CD4-positive, alpha-beta memory T cell (primary cell): ENCODE results near the gene RAB11FIP3. TPM values are rescaled to one million over a fixed set of nuclear protein-coding genes. Genes with fewer than 3 reads are reported as not detected.
A peak's percentile ranks its signal among the peaks of the same experiment; 100 is the strongest.

Experiments
- CTCF ChIA-PET: fragments of 350-600 bp; sonication (Branson Sonifier 250); formaldehyde crosslinking; loops from one replicate; lab custom pipeline; 2021; ENCODE audit warnings: inconsistent platforms; ENCODE audit not compliant: partially characterized antibody; lab: Charles Lee
- POLR2A ChIA-PET: fragments of 350-600 bp; sonication (Branson Sonifier 250); formaldehyde crosslinking; loops from one replicate; lab custom pipeline; 2021; ENCODE audit not compliant: partially characterized antibody; lab: Charles Lee
- DNase-seq, 5 donors: peaks; one replicate each; pipeline versions ENCODE4 v3.0.0 to v3.0.0-alpha.2; 2020 to 2022; ENCODE audit warnings: mixed read lengths in 1 of 5
- H3K27ac ChIP-seq: one replicate; pipeline ENCODE4 v1.7.0; 2013; ENCODE audit warnings: low read depth, low read length
- H3K27me3 ChIP-seq: 2 replicates; pipeline ENCODE4 v1.7.0; 2013; ENCODE audit warnings: mild to moderate bottlenecking, low read length, moderate library complexity; ENCODE audit not compliant: insufficient read depth
- H3K36me3 ChIP-seq: 2 replicates; pipeline ENCODE4 v1.7.0; 2013; ENCODE audit warnings: mild to moderate bottlenecking, low read length, moderate library complexity; ENCODE audit not compliant: insufficient read depth
- H3K4me1 ChIP-seq: 2 replicates; pipeline ENCODE4 v1.7.0; 2013; ENCODE audit warnings: mild to moderate bottlenecking, low read length, moderate library complexity; ENCODE audit not compliant: insufficient read depth
- H3K4me3 ChIP-seq, 2 donors: one replicate each; pipeline ENCODE4 v1.7.0; 2013; ENCODE audit warnings: low read length in 2 of 2, mild to moderate bottlenecking in 1 of 2
- H3K9me3 ChIP-seq, 2 donors: one replicate each; pipeline ENCODE4 v1.7.0; 2013; ENCODE audit warnings: low read length in 2 of 2, control low read depth in 1 of 2; ENCODE audit not compliant: control insufficient read depth in 1 of 2
- H3K27ac Mint-ChIP-seq, 7 donors: one replicate each; pipeline ENCODE4 v1.8.0; 2020 to 2021; ENCODE audit warnings: mixed read lengths in 7 of 7, mild to moderate bottlenecking in 6 of 7, inconsistent platforms in 3 of 7, moderate library complexity in 3 of 7
- H3K27me3 Mint-ChIP-seq, 2 donors: one replicate each; pipeline ENCODE4 v1.8.0; 2020 to 2021; ENCODE audit warnings: mixed read lengths in 2 of 2
- H3K36me3 Mint-ChIP-seq, 2 donors: one replicate each; pipeline ENCODE4 v1.8.0; 2020 to 2021; ENCODE audit warnings: mixed read lengths in 2 of 2, inconsistent platforms in 1 of 2, mild to moderate bottlenecking in 1 of 2
- H3K4me1 Mint-ChIP-seq, 4 donors: one replicate each; pipeline ENCODE4 v1.8.0; 2020 to 2021; ENCODE audit warnings: mixed read lengths in 4 of 4, mild to moderate bottlenecking in 1 of 4
- H3K4me3 Mint-ChIP-seq, 8 donors: one replicate each; pipeline ENCODE4 v1.8.0; 2020 to 2021; ENCODE audit warnings: mixed read lengths in 8 of 8, mild to moderate bottlenecking in 7 of 8, moderate library complexity in 6 of 8, inconsistent platforms in 3 of 8
- H3K9me3 Mint-ChIP-seq, 8 donors: one replicate each; pipeline ENCODE4 v1.8.0; 2020 to 2021; ENCODE audit warnings: mixed read lengths in 8 of 8, mild to moderate bottlenecking in 5 of 8, inconsistent platforms in 3 of 8, moderate library complexity in 1 of 8
- intact Hi-C: fragments of 100-400 bp; cut with micrococcal nuclease; formaldehyde crosslinking; loops from one replicate; pipeline ENCODE4 v1.15.1; 2023
- polyA plus RNA-seq, 2 donors: library from polyadenylated mRNA; unstranded; fragments of 300-500 nt; fragmentation: Illumina TruSeq; gene quantifications; one replicate each; pipeline ENCODE4 v1.2.3, GENCODE V29; 2021
- total RNA-seq, 2 experiments: library from RNA; stranded (reverse); gene quantifications; one replicate each; pipeline ENCODE4 v1.2.3, GENCODE V29; 2021

RAB11FIP3 gene
- total and polyA plus RNA-seq, 4 experiments from 2014 or later = 0.15 to 42.6 (median 23.2) TPM

- ChIA-PET CTCF (no interaction called here), POLR2A (interaction anchor here (1.0 to 1.2 kb wide), 2 partner anchors 13 to 299 kb away, joined by 4 read pairs; no protein-coding TSS in a partner anchor)
- intact Hi-C loops = no loop called here
Measured at GRCh38 chr16:396199-396598, 29.2 kb upstream of the RAB11FIP3 start.

GRCh38 chr16:396605-397004, 28.8 kb upstream of the RAB11FIP3 start:
- Histone ChIP-seq H3K4me3 (no peak overlapping the region), H3K27ac (no peak overlapping the region), H3K9me3 (no peaks in the 10 kb centered on the region), H3K36me3 (no peaks in the 10 kb centered on the region), H3K4me1 (peaks cover 20% of the 10 kb centered on the region), H3K27me3 (no peaks in the 10 kb centered on the region)
- Mint-ChIP-seq H3K27ac (peak overlapping the region; percentile 82 to 92 (median 90)), H3K4me1 (peaks cover 15 to 39% (median 23%) of the 10 kb centered on the region in 4 donors), H3K36me3 (peaks cover 0 to 4% of the 10 kb centered on the region in 2 donors), H3K27me3 (no peaks in the 10 kb centered on the region), H3K9me3 (peaks cover 0 to 2% (median 0%) of the 10 kb centered on the region in 8 donors), H3K4me3 (peak overlapping the region; percentile 86 to 92 (median 89))
- POLR2A ChIA-PET = interaction anchor here (1.0 to 1.2 kb wide), 2 partner anchors 14 to 299 kb away, joined by 4 read pairs; no protein-coding TSS in a partner anchor
- intact Hi-C loops = no loop called here
- CTCF ChIA-PET = no interaction called here
- no peak for DNase-seq

More at GRCh38 chr16:396199-396598, 29.2 kb upstream of the RAB11FIP3 start:
- H3K4me3 ChIP-seq = no peak overlapping the region
- H3K4me3 Mint-ChIP-seq = peak overlapping the region; percentile 86 to 92 (median 89)
- peaks cover 0 to 4% of the 10 kb centered on the region in 2 donors for H3K36me3 Mint-ChIP-seq
- no peaks in the 10 kb centered on the region for H3K9me3 ChIP-seq
- H3K9me3 Mint-ChIP-seq = peaks cover 0 to 2% (median 0%) of the 10 kb centered on the region in 8 donors
- H3K27me3 ChIP-seq = no peaks in the 10 kb centered on the region
- DNase-seq = no peak
- no peaks in the 10 kb centered on the region for H3K27me3 Mint-ChIP-seq
- H3K4me1 ChIP-seq = peaks cover 20% of the 10 kb centered on the region
- no peaks in the 10 kb centered on the region for H3K36me3 ChIP-seq
- H3K27ac ChIP-seq = no peak overlapping the region
- peaks cover 15 to 39% (median 23%) of the 10 kb centered on the region in 4 donors for H3K4me1 Mint-ChIP-seq
- H3K27ac Mint-ChIP-seq = peak overlapping the region in 5 of 7 donors; percentile 42 to 92 (median 87)

DNA sequence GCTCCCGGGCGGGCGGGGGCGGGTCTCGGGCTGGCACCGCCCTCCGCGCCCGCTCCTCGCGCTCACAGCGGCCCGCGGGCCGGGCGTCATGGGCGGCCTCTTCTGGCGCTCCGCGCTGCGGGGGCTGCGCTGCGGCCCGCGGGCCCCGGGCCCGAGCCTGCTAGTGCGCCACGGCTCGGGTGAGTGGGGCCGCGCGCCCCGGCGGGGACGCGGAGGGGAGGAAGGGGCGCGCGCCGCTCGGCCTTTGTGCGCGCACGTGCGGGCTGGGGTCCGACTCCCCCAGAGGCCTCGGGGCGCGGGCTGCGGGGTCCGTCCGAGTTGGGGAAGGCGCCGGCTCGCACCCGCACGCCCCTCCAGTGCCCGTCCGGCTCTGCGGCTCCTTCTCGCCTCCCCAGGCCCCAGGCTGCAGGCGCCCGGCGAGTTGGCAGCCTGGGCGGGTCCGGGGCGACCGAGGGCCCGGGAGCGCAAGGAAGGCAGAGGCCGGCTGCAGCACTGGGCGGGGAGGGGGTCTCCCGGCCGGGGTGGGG, 28.3 kb upstream of the RAB11FIP3 start, which contains the start of gene NME4:
Gene NME4, plus strand, starts transcription at position 65 of the 527 bp plus-strand sequence. Its CDS starts 24 bp downstream, at position 89.
- Histone ChIP-seq H3K36me3 (no peaks in the 10 kb centered on the region), H3K4me3 (peak within 1 kb of the TSS in 1 of 2 donors; percentile 19), H3K4me1 (peaks cover 20% of the 10 kb centered on the region), H3K27me3 (no peaks in the 10 kb centered on the region), H3K9me3 (no peaks in the 10 kb centered on the region), H3K27ac (no peak within 1 kb of the TSS)
- peak in 3 of 5 donors; percentile 22 to 33 (median 23) for DNase-seq
- Mint-ChIP-seq H3K27ac (peak within 1 kb of the TSS; percentile 84 to 92 (median 90)), H3K36me3 (peaks cover 0 to 4% of the 10 kb centered on the region in 2 donors), H3K27me3 (no peaks in the 10 kb centered on the region), H3K4me3 (peak within 1 kb of the TSS; percentile 86 to 92 (median 89)), H3K9me3 (no peaks in the 10 kb centered on the region), H3K4me1 (peaks cover 12 to 33% (median 18%) of the 10 kb centered on the region in 4 donors)
- POLR2A ChIA-PET = interaction anchor here (1.0 to 1.2 kb wide), 2 partner anchors 13 to 298 kb away, joined by 3 to 4 read pairs; no protein-coding TSS in a partner anchor
- intact Hi-C loops = no loop called here
- CTCF ChIA-PET = no interaction called here

DNA sequence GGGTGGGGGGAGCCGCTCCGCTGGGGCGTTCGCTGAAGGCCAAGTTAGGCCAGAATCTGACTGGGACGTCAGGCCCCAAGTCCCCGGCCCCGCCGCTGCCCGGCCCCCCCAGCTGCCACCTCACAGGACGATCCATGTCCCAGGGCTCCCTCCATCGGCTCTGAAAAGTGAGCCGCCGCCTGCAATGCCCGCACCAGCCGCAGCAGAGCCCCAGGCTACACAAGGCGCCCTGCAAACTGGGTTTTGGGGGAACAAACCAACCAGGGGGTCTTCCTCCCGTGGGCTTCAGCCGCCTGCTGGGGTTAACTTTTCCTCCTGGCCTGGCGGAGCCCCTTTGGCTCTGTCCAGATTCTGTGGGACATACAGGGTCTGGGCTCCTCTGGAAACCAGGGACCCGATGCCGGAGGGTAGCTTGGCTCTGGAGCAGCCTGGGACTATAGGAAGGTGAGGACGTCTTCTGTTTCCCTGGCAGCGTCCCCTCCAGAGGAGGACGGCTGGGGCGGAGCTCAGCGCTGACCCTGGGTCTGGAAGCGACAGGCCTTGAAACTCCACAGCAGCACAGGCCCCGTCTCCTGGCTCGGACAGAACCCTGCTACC, 27.6 kb upstream of the RAB11FIP3 start:
- POLR2A ChIA-PET = interaction anchor here (1.0 kb wide), 1 partner anchor 13 kb away, joined by 3 read pairs; no protein-coding TSS in a partner anchor
- CTCF ChIA-PET = no interaction called here

DNA sequence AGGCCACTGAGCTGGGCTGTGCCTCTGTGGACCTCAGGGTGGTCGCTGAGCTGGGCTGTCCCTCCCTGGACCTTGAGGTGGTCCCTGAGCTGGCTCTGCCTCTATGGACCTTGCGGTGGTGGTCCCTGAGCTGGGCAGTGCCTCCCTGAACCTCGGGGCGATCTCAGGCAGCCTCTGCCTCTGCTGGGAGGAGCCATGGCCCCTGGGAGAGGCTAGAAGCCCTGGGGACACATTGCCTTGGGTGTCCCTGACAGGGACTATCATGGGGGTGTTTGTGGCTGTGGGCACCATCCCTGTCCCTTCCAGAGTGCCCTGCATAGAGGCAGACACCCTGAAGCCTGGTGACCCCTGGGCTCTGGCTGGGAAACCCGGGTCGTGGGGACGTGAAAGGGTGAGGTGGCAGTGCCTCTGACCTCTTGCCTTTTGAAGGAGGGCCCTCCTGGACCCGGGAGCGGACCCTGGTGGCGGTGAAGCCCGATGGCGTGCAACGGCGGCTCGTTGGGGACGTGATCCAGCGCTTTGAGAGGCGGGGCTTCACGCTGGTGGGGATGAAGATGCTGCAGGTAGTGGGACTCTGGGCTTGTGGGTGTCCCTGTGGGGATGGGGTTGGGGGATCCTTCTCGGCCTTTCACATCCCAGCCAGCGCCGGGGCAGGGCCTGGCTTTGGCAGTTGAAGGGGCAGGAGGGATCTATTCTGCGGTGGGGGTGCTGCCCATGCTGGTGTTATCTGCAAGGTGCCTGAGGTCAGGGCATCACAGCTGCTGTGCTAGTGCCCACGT, 26.7 kb upstream of the RAB11FIP3 start:
- Mint-ChIP-seq H3K4me3 (peak overlapping the region; percentile 48 to 77 (median 68)), H3K27ac (peak overlapping the region in 5 of 7 donors; percentile 46 to 91 (median 57)), H3K4me1 (peaks cover 12 to 32% (median 18%) of the 10 kb centered on the region in 4 donors), H3K9me3 (no peaks in the 10 kb centered on the region), H3K36me3 (peaks cover 0 to 4% of the 10 kb centered on the region in 2 donors), H3K27me3 (no peaks in the 10 kb centered on the region)
- Histone ChIP-seq H3K9me3 (no peaks in the 10 kb centered on the region), H3K4me1 (peaks cover 20% of the 10 kb centered on the region), H3K27me3 (no peaks in the 10 kb centered on the region), H3K4me3 (no peak overlapping the region), H3K27ac (no peak overlapping the region), H3K36me3 (no peaks in the 10 kb centered on the region)
- CTCF ChIA-PET = no interaction called here
- POLR2A ChIA-PET = interaction anchor here (1.0 to 3.8 kb wide), 3 partner anchors 11 to 129 kb away, joined by 3 to 35 read pairs (median 4); partner anchors contain the start of genes CAPN15 and PGAP6
- no peak for DNase-seq
- intact Hi-C loops = no loop called here

More for the DNA sequence above, 27.6 kb upstream of the RAB11FIP3 start:
- no peak overlapping the region for H3K4me3 ChIP-seq
- DNase-seq = no peak
- no peaks in the 10 kb centered on the region for H3K9me3 ChIP-seq
- peak overlapping the region; percentile 45 to 78 (median 68) for H3K4me3 Mint-ChIP-seq
- peak overlapping the region in 5 of 7 donors; percentile 13 to 84 (median 48) for H3K27ac Mint-ChIP-seq
- no peaks in the 10 kb centered on the region for H3K27me3 ChIP-seq
- H3K27me3 Mint-ChIP-seq = no peaks in the 10 kb centered on the region
- H3K36me3 Mint-ChIP-seq = peaks cover 0 to 4% of the 10 kb centered on the region in 2 donors
- H3K36me3 ChIP-seq = no peaks in the 10 kb centered on the region
- H3K4me1 Mint-ChIP-seq = peaks cover 12 to 32% (median 18%) of the 10 kb centered on the region in 4 donors
- no peaks in the 10 kb centered on the region for H3K9me3 Mint-ChIP-seq
- H3K27ac ChIP-seq = no peak overlapping the region
- intact Hi-C loops = no loop called here
- peaks cover 20% of the 10 kb centered on the region for H3K4me1 ChIP-seq

DNA sequence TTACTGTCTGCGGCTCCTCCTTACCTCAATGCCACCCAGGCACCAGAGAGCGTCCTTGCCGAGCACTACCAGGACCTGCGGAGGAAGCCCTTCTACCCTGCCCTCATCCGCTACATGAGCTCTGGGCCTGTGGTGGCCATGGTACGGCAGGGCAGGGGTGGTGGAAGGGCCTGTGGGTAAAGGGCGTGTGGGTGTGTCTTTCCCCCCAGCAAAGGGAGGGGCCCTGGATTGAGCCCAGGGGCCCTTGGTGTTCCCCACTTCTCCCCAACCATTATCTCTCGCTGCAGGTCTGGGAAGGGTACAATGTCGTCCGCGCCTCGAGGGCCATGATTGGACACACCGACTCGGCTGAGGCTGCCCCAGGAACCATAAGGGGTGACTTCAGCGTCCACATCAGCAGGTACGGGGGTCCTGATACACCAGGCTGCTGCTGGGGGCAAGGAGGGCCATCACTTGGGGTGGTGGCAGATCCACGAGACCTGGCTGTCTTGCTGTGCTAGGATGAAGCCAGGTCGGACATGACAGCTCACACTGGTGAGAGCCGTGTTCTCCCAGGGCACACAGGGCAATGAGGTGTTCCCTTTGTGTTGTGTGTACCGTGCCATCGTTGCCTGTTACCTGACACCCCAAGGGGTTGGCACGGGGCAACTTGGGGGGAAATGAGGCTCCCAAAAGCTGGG, 26.0 kb upstream of the RAB11FIP3 start:
- Histone ChIP-seq H3K27me3 (no peaks in the 10 kb centered on the region), H3K4me3 (no peak overlapping the region), H3K9me3 (no peaks in the 10 kb centered on the region), H3K4me1 (peaks cover 20% of the 10 kb centered on the region), H3K27ac (no peak overlapping the region), H3K36me3 (no peaks in the 10 kb centered on the region)
- Mint-ChIP-seq H3K27ac (peak overlapping the region in 5 of 7 donors; percentile 12 to 91 (median 57)), H3K9me3 (no peaks in the 10 kb centered on the region), H3K4me3 (peak overlapping the region in 7 of 8 donors; percentile 36 to 94 (median 62)), H3K4me1 (peaks cover 12 to 32% (median 18%) of the 10 kb centered on the region in 4 donors), H3K27me3 (no peaks in the 10 kb centered on the region), H3K36me3 (peaks cover 0 to 4% of the 10 kb centered on the region in 2 donors)
- ChIA-PET CTCF (interaction anchor here (2.3 kb wide), 1 partner anchor 8 kb away, joined by 7 read pairs; no protein-coding TSS in a partner anchor), POLR2A (interaction anchor here (1.0 to 4.1 kb wide), 5 partner anchors 11 to 236 kb away, joined by 3 to 35 read pairs (median 4); partner anchors contain the start of genes CAPN15, METTL26, PGAP6 and RAB11FIP3)
- DNase-seq = no peak
- intact Hi-C loops = no loop called here
